Astrocyte (in vitro differentiated cells and primary cell): ENCODE data around the gene GRID2.

Experiments
- CTCF ChIP-seq: IDR thresholded peaks from 2 replicates; pipeline ENCODE4 v1.5.1; 2011; ENCODE audit warnings: low read depth, mild to moderate bottlenecking, inconsistent platforms, low read length, moderate library complexity; ENCODE audit not compliant: insufficient read depth
- EZH2 ChIP-seq: IDR thresholded peaks from 2 replicates; pipeline ENCODE4 v1.6.1; 2012; ENCODE audit warnings: mild to moderate bottlenecking, low read length, inconsistent platforms; ENCODE audit not compliant: insufficient read depth

DNA sequence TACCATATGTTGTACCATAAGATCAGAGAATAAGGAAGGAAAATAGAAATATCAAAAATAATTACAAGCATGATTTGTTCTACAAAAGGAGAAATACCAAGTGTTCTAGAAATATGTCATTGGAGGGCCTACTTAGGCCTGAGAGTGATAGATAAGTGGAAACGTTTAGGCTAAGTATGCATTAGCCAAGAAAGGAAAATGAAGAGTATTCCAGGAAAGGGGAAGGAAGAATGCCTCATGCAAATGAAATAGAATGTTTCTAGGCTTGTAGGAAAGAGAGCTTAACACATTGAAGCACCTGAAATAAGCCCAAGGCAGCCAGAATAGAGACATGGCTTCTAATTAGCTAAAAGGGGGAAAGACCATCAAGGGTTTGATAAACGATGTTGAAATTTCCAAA is 929.1 kb downstream of the GRID2 start:
- TF ChIP-seq CTCF (no peak), EZH2 (no peak)
